GM18867 (cell line): Measurements from ENCODE around the gene ACACB.
A peak's percentile ranks its signal among the peaks of the same experiment; 100 is the strongest.

Experiments
- ATAC-seq: cut with Tn5 transposase; IDR thresholded peaks from one replicate; pipeline ENCODE4 v1.9.1; 2021; ENCODE audit warnings: mild to moderate bottlenecking, moderate library complexity; ENCODE audit not compliant: unreplicated experiment

The ACACB gene

GRCh38 chr12:109247831-109248654 lies 131.7 kb downstream of the ACACB start:
- no peak for ATAC-seq

GRCh38 chr12:109250523-109250922 lies 134.1 kb downstream of the ACACB start:
- ATAC-seq: no peak

GRCh38 chr12:109252799-109253198 lies 136.4 kb downstream of the ACACB start:
- no peak for ATAC-seq

GRCh38 chr12:109253913-109254544 lies 137.6 kb downstream of the ACACB start:
- no peak for ATAC-seq

GRCh38 chr12:109255377-109255776 lies 139.0 kb downstream of the ACACB start:
- ATAC-seq: no peak

- no peak for ATAC-seq
Measured at GRCh38 chr12:109256011-109256410, 139.6 kb downstream of the ACACB start.

- no peak for ATAC-seq
Measured at GRCh38 chr12:109258201-109258600, 141.8 kb downstream of the ACACB start.

- no peak for ATAC-seq
Measured at GRCh38 chr12:109258607-109259544, 142.5 kb downstream of the ACACB start.

- no peak for ATAC-seq
Measured at GRCh38 chr12:109259545-109259895, 143.1 kb downstream of the ACACB start.

- ATAC-seq: no peak
Measured at GRCh38 chr12:109261087-109261486, 144.7 kb downstream of the ACACB start.

GRCh38 chr12:109261939-109262338 lies 145.6 kb downstream of the ACACB start:
- ATAC-seq: no peak

- no peak for ATAC-seq
Measured at GRCh38 chr12:109263439-109263838, 147.1 kb downstream of the ACACB start.

- ATAC-seq: peak; percentile 64
Measured at GRCh38 chr12:109264095-109264942, 147.9 kb downstream of the ACACB start.

- no peak for ATAC-seq
Measured at GRCh38 chr12:109264943-109265650, 148.7 kb downstream of the ACACB start.

- ATAC-seq: no peak
Measured at GRCh38 chr12:109266106-109266879, 149.9 kb downstream of the ACACB start.

GRCh38 chr12:109267361-109267760 lies 151.0 kb downstream of the ACACB start:
- ATAC-seq: no peak

GRCh38 chr12:109268896-109269295 lies 152.5 kb downstream of the ACACB start:
- no peak for ATAC-seq

- no peak for ATAC-seq
Measured at GRCh38 chr12:109269428-109269827, 153.0 kb downstream of the ACACB start.

- ATAC-seq: no peak
Measured at GRCh38 chr12:109270494-109270893, 154.1 kb downstream of the ACACB start.
